GM12865 (cell line): ENCODE measurements around the gene DNAJC16.
A peak's percentile ranks its signal among the peaks of the same experiment; 100 is the strongest.
"Not testable (repeated sequence)": the region's sequence is repeated elsewhere in the genome, so short reads cannot be mapped to it uniquely, and the experiment has no call there.

Experiments used
- DNase-seq: peaks from one replicate; pipeline ENCODE4 v3.0.0; 2010; ENCODE audit warnings: low read depth
- H3K4me3 ChIP-seq: 2 replicates; pipeline ENCODE4 v1.5.1; 2011; ENCODE audit warnings: mild to moderate bottlenecking, low read depth, low read length, control low read depth
- TF ChIP-seq, protein P1 (sequence below): IDR thresholded peaks from 2 replicates; pipeline ENCODE4 v1.5.1; 2011; ENCODE audit warnings: low read length, control low read depth, low read depth, inconsistent platforms; ENCODE audit not compliant: insufficient read depth; ENCODE audit errors: missing control alignments

Gene DNAJC16

DNA sequence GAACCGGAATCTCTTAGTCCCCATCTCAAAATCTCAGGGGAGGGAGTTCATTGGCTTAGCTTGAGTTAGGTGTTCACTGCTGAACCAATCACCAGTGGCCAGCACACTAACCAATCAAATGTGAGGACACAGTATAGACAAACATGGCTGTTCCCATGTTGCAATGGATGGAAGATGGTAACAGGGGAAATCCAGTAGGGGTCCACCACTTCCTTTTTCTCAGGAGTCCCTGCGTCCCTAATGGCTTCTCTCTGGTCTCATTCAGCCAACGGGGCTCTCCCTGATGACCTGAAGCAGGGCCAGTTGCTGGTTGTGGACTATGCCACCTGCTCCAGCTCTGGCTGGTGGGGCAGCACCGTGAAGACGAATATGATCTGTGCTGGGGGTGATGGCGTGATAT, 41.0 kb upstream of the DNAJC16 start:
- H3K4me3 ChIP-seq = no peak overlapping the region
- DNase-seq = peak; percentile 32
- TF ChIP-seq, protein P1, sequence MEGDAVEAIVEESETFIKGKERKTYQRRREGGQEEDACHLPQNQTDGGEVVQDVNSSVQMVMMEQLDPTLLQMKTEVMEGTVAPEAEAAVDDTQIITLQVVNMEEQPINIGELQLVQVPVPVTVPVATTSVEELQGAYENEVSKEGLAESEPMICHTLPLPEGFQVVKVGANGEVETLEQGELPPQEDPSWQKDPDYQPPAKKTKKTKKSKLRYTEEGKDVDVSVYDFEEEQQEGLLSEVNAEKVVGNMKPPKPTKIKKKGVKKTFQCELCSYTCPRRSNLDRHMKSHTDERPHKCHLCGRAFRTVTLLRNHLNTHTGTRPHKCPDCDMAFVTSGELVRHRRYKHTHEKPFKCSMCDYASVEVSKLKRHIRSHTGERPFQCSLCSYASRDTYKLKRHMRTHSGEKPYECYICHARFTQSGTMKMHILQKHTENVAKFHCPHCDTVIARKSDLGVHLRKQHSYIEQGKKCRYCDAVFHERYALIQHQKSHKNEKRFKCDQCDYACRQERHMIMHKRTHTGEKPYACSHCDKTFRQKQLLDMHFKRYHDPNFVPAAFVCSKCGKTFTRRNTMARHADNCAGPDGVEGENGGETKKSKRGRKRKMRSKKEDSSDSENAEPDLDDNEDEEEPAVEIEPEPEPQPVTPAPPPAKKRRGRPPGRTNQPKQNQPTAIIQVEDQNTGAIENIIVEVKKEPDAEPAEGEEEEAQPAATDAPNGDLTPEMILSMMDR = no peak

DNA sequence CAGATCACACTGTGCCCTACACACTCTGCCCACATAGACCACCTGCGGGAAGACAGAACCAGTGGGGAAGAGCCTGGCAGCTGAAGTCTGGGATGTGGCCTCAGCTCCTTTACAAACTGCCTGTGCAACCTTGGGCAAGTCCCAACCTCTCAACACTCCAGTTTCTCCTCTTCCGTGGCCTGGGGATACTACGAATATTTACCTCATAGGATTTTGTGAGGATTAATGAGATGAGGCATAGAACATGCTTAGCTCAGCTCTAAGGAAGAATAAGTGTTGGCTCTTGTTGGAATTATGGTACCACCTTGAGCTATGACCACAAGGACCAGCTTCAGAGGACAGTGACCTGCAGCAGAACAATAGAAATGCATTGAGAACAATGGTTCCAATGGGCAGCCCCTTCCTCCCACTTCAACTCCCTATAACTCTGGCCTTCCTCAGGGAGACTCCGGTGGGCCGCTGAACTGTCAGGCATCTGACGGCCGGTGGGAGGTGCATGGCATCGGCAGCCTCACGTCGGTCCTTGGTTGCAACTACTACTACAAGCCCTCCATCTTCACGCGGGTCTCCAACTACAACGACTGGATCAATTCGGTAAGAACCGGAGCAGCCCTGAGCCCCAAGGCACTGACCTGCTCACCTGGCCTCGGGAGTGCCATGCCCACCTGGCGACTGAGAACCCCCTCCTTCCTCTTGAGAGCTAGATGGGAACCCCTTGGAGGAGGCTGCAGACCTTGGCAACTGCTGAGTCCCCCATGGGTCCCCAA, 39.6 kb upstream of the DNAJC16 start:
- not testable (repeated sequence) for H3K4me3 ChIP-seq, DNase-seq

DNA sequence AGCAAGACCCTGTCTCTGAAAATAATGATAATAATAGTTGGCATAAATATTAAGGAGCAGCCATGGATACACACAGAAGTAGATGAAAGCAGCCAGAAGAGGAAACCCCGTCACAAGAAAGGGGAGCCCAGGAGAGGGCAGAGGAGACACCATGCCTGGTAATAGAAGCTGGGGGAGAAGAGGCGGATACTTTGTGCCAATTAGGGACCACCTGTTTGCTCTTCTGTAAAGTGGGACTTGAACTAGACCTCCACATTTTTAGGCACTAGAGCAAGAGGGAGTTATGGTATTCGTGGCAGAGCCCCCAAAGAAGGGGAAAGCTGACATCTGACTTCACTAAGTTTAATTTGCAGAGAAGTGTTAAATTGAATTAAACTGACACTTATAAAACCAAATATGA, 38.3 kb upstream of the DNAJC16 start:
- H3K4me3 ChIP-seq = no peak overlapping the region
- TF ChIP-seq, protein P1 = no peak
- DNase-seq = no peak

DNA sequence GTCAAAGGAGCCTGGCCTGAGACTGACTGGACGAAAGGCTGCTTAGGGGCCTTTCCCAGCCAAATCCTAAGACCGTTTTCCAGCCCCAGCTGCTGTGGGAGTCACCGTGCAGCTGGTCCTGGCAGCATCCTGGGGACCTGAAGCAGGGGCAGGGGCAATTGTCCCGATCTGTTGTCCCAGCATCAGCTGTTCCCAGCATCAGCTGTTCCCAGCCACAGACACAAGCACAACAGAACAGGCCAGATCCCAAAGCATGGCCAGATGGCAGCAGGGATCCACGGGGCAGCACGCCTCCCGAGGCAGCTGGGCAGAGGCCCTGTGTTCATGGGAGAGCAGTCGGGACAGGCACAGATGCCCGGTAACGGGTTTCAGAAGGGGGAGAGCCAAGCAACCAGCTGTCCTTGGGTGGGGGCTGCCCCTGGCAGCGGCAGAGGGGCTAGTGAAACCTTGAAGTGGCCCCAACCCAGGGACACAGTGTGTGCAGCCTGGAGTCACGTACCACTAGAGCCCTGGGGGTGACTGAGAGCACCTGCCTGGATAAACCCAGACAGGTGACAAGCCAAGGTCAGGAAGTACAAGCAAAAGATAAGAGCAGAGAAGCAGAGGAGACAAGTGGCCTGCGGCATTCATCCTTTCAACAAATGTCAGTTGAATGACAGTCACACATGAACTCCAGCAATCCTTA, 37.5 kb upstream of the DNAJC16 start:
- no peak for DNase-seq
- H3K4me3 ChIP-seq = no peak overlapping the region
- TF ChIP-seq, protein P1 = no peak

DNA sequence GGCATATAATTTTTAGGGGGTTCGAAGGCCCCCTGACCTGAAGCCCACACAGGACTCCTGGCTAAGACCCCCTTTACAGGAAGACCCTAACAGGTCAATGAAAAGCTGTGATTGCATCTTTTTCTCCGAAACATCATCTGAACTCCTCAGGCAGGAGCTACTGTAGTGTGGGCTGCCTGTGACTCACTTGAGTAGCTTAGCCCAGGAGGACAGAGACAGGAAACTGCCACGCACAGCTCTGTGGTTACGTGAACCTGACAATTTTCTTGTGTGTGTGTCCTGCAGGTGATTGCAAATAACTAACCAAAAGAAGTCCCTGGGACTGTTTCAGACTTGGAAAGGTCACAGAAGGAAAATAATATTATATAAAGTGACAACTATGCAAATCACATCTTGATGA, 35.6 kb upstream of the DNAJC16 start:
- not testable (repeated sequence) for DNase-seq, H3K4me3 ChIP-seq

DNA sequence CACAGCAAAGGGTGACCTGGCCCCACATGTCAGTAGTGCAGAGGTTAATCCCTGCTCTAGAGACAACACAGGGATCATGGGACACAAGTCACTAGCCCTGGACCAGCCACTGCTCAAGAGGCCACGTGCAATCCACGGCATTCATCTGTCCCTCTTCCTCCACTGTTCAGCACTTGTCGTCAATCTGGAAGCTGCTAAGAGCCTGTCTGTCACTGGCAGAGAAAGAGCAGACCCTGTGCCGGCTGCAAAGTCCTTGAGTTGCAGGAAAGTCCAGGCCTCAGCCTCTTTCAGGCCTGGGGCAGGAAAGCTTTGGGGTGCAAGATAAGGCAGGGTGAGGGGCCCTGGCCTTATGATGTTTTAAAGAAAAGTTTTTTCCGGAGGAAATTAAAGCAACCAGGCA, 34.1 kb upstream of the DNAJC16 start:
- H3K4me3 ChIP-seq = no peak overlapping the region
- TF ChIP-seq, protein P1 = no peak
- DNase-seq = no peak

DNA sequence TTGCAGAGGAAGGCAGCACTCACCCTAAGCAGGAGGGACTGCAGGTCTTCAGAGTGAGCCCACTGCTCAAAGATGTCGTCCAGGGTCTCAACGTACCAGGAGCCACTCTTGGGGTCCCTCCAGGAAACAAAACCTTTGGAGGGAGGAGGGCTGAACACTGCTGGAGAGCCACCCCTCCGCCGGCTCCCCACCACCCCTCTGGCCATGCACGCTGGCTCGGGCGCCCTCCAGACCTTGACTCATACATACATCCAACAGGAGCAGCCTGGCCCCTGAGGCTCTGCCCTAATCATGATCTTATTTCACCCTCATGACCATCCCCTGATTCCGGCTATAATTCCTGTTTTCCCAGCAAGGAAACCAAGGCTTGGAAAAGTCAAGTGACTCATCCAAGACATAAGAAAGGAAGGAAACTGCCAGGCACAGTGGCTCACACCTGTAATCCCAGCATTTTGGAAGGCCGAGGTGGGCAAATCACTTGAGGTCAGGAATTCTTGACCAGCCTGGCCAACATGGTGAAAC, 32.7 kb upstream of the DNAJC16 start:
- no peak for DNase-seq
- TF ChIP-seq, protein P1 = no peak
- no peak overlapping the region for H3K4me3 ChIP-seq
